Skeletal muscle satellite cell (primary cell): ENCODE measurements around the gene TPCN2. TPM values are rescaled to one million over a fixed set of nuclear protein-coding genes. Genes with fewer than 3 reads are reported as not detected.

Source experiments
- H3K27me3 ChIP-seq: 2 replicates; pipeline ENCODE4 v1.7.0; 2013; ENCODE audit warnings: low read length; ENCODE audit not compliant: control insufficient read depth, insufficient read depth
- H3K36me3 ChIP-seq: 2 replicates; pipeline ENCODE4 v1.7.0; 2013; ENCODE audit warnings: mild to moderate bottlenecking, control low read depth, low read length; ENCODE audit not compliant: insufficient read depth
- H3K4me1 ChIP-seq: 2 replicates; pipeline ENCODE4 v1.7.0; 2013; ENCODE audit warnings: low read length; ENCODE audit not compliant: control insufficient read depth, insufficient read depth
- H3K4me2 ChIP-seq: 2 replicates; pipeline ENCODE4 v1.7.0; 2013; ENCODE audit warnings: mild to moderate bottlenecking, low read length
- H3K4me3 ChIP-seq: 2 replicates; pipeline ENCODE4 v1.7.0; 2013; ENCODE audit warnings: low read length
- H3K9ac ChIP-seq: 2 replicates; pipeline ENCODE4 v1.7.0; 2013; ENCODE audit warnings: mild to moderate bottlenecking, low read depth, low read length, moderate library complexity
- H3K9me3 ChIP-seq: replicated peaks from 2 replicates; pipeline ENCODE4 v1.7.0; 2013; ENCODE audit warnings: mild to moderate bottlenecking, control low read depth, low read length
- small RNA-seq: library from RNA; depleted of rRNA; stranded (forward); fragments of <200 nt; gene quantifications from one replicate; pipeline ENCODE3, GENCODE V24; 2012

TPCN2 gene

GRCh38 chr11:69173331-69173730 lies 124.6 kb downstream of the TPCN2 start:
- Histone ChIP-seq H3K9ac (no peak overlapping the region), H3K4me3 (no peak overlapping the region), H3K4me1 (no peaks in the 10 kb centered on the region), H3K4me2 (no peak overlapping the region), H3K9me3 (no peaks in the 10 kb centered on the region), H3K27me3 (peaks cover 8% of the 10 kb centered on the region), H3K36me3 (no peaks in the 10 kb centered on the region)

- peaks cover 10% of the 10 kb centered on the region for H3K27me3 ChIP-seq
Observed at GRCh38 chr11:69173925-69174581, 125.3 kb downstream of the TPCN2 start.

GRCh38 chr11:69174841-69175240 lies 126.1 kb downstream of the TPCN2 start:
- no peak overlapping the region for H3K9ac ChIP-seq
- no peaks in the 10 kb centered on the region for H3K4me1 ChIP-seq
- peaks cover 15% of the 10 kb centered on the region for H3K27me3 ChIP-seq
- H3K4me2 ChIP-seq: no peak overlapping the region
- H3K36me3 ChIP-seq: no peaks in the 10 kb centered on the region
- no peak overlapping the region for H3K4me3 ChIP-seq
- H3K9me3 ChIP-seq: no peaks in the 10 kb centered on the region

More at GRCh38 chr11:69173925-69174581, 125.3 kb downstream of the TPCN2 start:
- Histone ChIP-seq H3K4me1 (no peaks in the 10 kb centered on the region), H3K4me2 (no peak overlapping the region), H3K9me3 (no peaks in the 10 kb centered on the region), H3K9ac (no peak overlapping the region), H3K4me3 (no peak overlapping the region), H3K36me3 (no peaks in the 10 kb centered on the region)

GRCh38 chr11:69178819-69179482 lies 130.2 kb downstream of the TPCN2 start:
- peaks cover 23% of the 10 kb centered on the region for H3K27me3 ChIP-seq
- H3K9ac ChIP-seq: no peak overlapping the region

GRCh38 chr11:69180226-69180625 lies 131.5 kb downstream of the TPCN2 start:
- Histone ChIP-seq H3K9ac (no peak overlapping the region), H3K27me3 (peaks cover 23% of the 10 kb centered on the region), H3K4me1 (no peaks in the 10 kb centered on the region), H3K9me3 (peaks cover 5% of the 10 kb centered on the region), H3K4me2 (no peak overlapping the region), H3K4me3 (no peak overlapping the region), H3K36me3 (no peaks in the 10 kb centered on the region)

More at GRCh38 chr11:69178819-69179482, 130.2 kb downstream of the TPCN2 start:
- no peak overlapping the region for H3K4me3 ChIP-seq
- no peaks in the 10 kb centered on the region for H3K4me1 ChIP-seq
- no peak overlapping the region for H3K4me2 ChIP-seq
- H3K36me3 ChIP-seq: no peaks in the 10 kb centered on the region
- H3K9me3 ChIP-seq: peaks cover 5% of the 10 kb centered on the region

GRCh38 chr11:69180726-69181125 lies 132.0 kb downstream of the TPCN2 start:
- H3K36me3 ChIP-seq: no peaks in the 10 kb centered on the region
- H3K4me2 ChIP-seq: no peak overlapping the region
- H3K4me1 ChIP-seq: no peaks in the 10 kb centered on the region
- H3K4me3 ChIP-seq: no peak overlapping the region
- H3K27me3 ChIP-seq: peaks cover 23% of the 10 kb centered on the region
- peaks cover 5% of the 10 kb centered on the region for H3K9me3 ChIP-seq
- H3K9ac ChIP-seq: no peak overlapping the region

- no peaks in the 10 kb centered on the region for H3K4me1 ChIP-seq
- H3K27me3 ChIP-seq: peaks cover 31% of the 10 kb centered on the region
- H3K4me3 ChIP-seq: no peak overlapping the region
Observed at GRCh38 chr11:69183613-69184012, 134.9 kb downstream of the TPCN2 start.

More at GRCh38 chr11:69183613-69184012, 134.9 kb downstream of the TPCN2 start:
- no peak overlapping the region for H3K9ac ChIP-seq
- no peaks in the 10 kb centered on the region for H3K36me3 ChIP-seq
- H3K9me3 ChIP-seq: peaks cover 7% of the 10 kb centered on the region
- no peak overlapping the region for H3K4me2 ChIP-seq

Small RNA genes lying within 50 kb of the gene (small RNA-seq; reads per million reads assigned to genes)
- gene MIR3164: not detected
